ENCODE results near the gene CDK17. TPM values are rescaled to one million over a fixed set of nuclear protein-coding genes. Genes with fewer than 3 reads are reported as not detected.
"Not testable (repeated sequence)": the region's sequence is repeated elsewhere in the genome, so short reads cannot be mapped to it uniquely, and the experiment has no call there.

Gene CDK17
- total and polyA plus RNA-seq, 2 experiments from 2014 or later, result 21.7 to 34.7 TPM

DNA sequence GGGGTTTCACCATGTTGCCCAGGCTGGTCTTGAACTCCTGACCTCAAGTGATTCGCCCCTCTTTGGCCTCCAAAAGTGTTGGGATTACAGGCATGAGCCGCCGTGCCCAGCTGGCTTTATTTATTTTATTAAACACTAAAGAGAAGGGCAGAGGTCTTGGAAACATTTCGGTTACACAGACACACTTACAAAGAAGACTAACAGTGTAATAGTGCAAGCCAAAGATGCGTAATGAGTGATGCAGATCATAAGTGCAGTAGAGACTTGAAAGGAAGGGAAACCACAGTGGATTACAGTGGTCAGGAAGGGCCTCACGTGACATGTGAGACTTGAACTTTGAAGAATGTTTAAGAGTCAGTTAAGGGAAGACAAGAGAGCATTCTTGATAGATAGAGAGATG lies 33.9 kb upstream of the CDK17 start:
- no peaks in the 10 kb centered on the region for H3K4me1 ChIP-seq (ENCODE audit: low read depth)
- no peak overlapping the region for H3K27ac ChIP-seq
- no peaks in the 10 kb centered on the region for H3K27me3 ChIP-seq
- H3K36me3 ChIP-seq, result no peaks in the 10 kb centered on the region
- H3K4me3 ChIP-seq, result no peak overlapping the region
- no peaks in the 10 kb centered on the region for H3K9me3 ChIP-seq (ENCODE audit: low read depth)
- TF ChIP-seq, protein P1, sequence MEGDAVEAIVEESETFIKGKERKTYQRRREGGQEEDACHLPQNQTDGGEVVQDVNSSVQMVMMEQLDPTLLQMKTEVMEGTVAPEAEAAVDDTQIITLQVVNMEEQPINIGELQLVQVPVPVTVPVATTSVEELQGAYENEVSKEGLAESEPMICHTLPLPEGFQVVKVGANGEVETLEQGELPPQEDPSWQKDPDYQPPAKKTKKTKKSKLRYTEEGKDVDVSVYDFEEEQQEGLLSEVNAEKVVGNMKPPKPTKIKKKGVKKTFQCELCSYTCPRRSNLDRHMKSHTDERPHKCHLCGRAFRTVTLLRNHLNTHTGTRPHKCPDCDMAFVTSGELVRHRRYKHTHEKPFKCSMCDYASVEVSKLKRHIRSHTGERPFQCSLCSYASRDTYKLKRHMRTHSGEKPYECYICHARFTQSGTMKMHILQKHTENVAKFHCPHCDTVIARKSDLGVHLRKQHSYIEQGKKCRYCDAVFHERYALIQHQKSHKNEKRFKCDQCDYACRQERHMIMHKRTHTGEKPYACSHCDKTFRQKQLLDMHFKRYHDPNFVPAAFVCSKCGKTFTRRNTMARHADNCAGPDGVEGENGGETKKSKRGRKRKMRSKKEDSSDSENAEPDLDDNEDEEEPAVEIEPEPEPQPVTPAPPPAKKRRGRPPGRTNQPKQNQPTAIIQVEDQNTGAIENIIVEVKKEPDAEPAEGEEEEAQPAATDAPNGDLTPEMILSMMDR (IDR thresholded peaks at IDR 0.05; ENCODE audit: low read depth, low read length), result no peak
- DNase-seq (ENCODE audit: low read depth in 1 of 2, low spot score in 1 of 2), result peak in 1 of 2 donors; percentile 87

DNA sequence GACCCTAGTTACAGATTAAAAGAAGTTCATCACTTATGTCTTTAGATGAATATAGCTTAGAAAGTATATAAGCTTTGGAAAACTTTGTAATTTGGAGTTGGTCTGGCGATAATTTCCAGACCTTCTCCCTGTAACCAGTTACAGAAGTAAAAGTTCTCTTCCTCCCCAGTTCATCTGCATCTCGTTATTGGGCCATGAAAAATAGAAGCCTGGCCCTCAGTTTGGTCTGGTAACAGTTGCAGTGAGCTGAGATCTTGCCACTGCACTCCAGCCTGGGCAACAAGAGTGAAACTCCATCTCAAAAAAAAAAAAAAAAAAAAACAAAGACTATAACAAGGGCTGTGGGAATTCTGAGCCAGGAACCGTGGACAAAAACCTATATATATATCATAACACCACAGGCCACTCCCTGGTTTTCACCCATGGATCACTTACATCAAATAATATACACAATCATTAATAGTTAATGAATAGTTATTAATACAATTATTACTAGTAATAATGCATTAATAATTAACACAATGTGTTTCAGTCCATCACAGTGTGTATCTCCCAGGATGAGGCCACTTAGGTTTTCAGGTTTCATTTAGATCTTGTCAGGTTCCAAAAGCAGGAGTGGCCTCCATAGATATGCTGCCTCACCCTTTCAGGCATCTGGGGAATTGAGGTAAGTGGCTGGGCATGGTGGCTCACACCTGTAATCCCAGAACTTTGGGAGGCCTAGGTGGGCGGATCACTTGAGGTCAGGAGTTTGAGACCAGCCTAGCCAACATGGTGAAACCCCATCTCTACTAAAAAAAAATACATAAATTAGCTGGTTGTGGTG lies 32.5 kb upstream of the CDK17 start:
- not testable (repeated sequence) for H3K36me3 ChIP-seq; DNase-seq (ENCODE audit: low read depth in 1 of 2, low spot score in 1 of 2); H3K4me3 ChIP-seq; H3K9me3 ChIP-seq (ENCODE audit: low read depth); H3K27ac ChIP-seq; H3K4me1 ChIP-seq (ENCODE audit: low read depth); H3K27me3 ChIP-seq

DNA sequence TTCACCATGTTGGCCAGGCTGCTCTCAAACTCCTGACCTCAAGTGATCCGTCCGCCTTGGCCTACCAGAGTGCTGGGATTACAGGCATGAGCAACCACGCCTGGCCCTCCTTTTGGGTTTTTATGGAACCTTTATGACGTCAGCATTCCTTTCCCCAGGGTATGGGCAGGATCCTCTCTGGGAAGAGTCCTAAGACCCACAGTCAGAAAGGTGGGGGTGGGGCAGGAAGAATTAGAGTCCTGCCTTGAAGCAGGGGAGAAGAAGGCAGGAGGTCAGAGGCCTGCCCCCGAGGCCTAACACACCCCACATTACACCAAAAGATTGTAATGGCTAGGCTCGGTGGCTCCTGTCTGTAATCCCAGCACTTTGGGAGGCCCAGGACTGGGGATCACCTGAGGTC lies 30.8 kb upstream of the CDK17 start:
- TF ChIP-seq, protein P1 (IDR thresholded peaks at IDR 0.05; ENCODE audit: low read depth, low read length), result no peak
- Histone ChIP-seq H3K4me3 (no peak overlapping the region), H3K27me3 (no peaks in the 10 kb centered on the region), H3K4me1 (ENCODE audit: low read depth) (no peaks in the 10 kb centered on the region), H3K9me3 (ENCODE audit: low read depth) (no peaks in the 10 kb centered on the region), H3K36me3 (no peaks in the 10 kb centered on the region), H3K27ac (no peak overlapping the region)
- no peak for DNase-seq (ENCODE audit: low read depth in 1 of 2, low spot score in 1 of 2)

DNA sequence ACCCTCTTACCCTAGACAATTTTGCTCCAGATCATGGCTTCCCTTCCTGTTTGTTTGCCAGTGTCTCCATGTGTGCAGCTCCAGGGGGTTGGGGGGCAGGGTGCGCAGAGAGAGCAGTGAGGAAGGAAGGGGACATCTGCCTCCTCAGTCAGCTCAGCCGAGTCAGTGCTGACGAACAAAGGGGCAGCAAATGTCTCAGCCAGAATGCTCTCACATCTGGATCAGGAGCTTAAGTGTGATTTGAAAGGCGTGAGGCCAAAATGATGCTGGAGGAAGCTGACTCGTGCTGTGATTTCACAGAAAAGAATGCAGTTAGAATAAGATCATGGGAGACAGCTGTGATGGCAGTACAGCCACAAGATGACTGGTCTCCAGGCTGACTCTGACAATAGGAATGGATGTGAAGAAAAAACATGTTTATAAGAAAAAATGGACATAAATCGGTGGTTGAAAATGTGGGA lies 27.1 kb upstream of the CDK17 start:
- no peak overlapping the region for H3K27ac ChIP-seq
- TF ChIP-seq, protein P1 (IDR thresholded peaks at IDR 0.05; ENCODE audit: low read depth, low read length), result no peak
- no peaks in the 10 kb centered on the region for H3K4me1 ChIP-seq (ENCODE audit: low read depth)
- no peaks in the 10 kb centered on the region for H3K27me3 ChIP-seq
- no peaks in the 10 kb centered on the region for H3K9me3 ChIP-seq (ENCODE audit: low read depth)
- DNase-seq (ENCODE audit: low read depth in 1 of 2, low spot score in 1 of 2), result peak in 1 of 2 donors; percentile 100
- H3K36me3 ChIP-seq, result no peaks in the 10 kb centered on the region
- no peak overlapping the region for H3K4me3 ChIP-seq

DNA sequence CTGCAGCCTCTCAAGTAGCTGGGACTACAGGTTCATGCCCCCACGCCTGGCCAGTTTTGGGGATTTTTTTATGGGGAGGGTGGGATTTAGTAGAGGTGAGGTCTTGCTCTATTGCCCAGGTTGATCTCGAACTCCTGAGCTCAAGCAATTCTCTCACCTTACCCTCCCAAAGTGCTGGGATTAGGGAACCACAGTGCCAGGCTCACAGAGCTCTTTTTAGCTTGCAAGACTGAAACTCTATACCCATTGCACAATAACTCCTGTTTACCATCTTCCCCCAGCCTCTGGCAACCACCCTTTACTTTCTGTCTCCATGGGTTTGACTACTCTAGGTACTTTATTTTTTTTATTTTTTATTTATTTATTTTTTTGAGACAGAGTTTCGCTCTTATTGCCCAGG lies 25.7 kb upstream of the CDK17 start:
- TF ChIP-seq, protein P1 (IDR thresholded peaks at IDR 0.05; ENCODE audit: low read depth, low read length), result no peak
- H3K27ac ChIP-seq, result no peak overlapping the region

DNA sequence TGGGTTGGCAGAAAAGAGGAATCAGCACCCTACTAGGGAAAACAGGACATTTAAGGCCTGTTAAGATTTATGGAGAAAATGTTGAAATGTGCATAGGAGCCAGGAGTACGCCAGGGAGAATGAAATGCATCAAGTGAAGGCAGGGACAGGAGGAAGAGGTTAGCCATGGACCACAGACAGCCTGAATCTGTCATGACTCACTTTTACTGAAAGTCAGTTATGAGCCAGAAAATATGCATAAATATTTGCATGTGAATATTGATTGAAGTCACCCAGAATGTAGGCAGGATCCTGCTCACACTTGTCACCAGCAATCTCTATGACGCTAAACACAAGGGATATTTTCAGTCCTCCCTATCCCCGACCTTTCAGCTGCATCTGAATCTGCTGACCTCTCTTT lies 25.1 kb upstream of the CDK17 start:
- TF ChIP-seq, protein P1 (IDR thresholded peaks at IDR 0.05; ENCODE audit: low read depth, low read length), result no peak
- Histone ChIP-seq H3K36me3 (no peaks in the 10 kb centered on the region), H3K4me3 (no peak overlapping the region), H3K4me1 (ENCODE audit: low read depth) (no peaks in the 10 kb centered on the region), H3K27me3 (no peaks in the 10 kb centered on the region), H3K9me3 (ENCODE audit: low read depth) (no peaks in the 10 kb centered on the region), H3K27ac (no peak overlapping the region)
- peak in 1 of 2 donors; percentile 81 for DNase-seq (ENCODE audit: low read depth in 1 of 2, low spot score in 1 of 2)

More for the DNA sequence above, 25.7 kb upstream of the CDK17 start:
- Histone ChIP-seq H3K4me1 (ENCODE audit: low read depth) (no peaks in the 10 kb centered on the region), H3K36me3 (no peaks in the 10 kb centered on the region), H3K4me3 (no peak overlapping the region), H3K9me3 (ENCODE audit: low read depth) (no peaks in the 10 kb centered on the region), H3K27me3 (no peaks in the 10 kb centered on the region)
- peak in 1 of 2 donors; percentile 75 for DNase-seq (ENCODE audit: low read depth in 1 of 2, low spot score in 1 of 2)
